ENCODE results near the gene MRPS2.

The MRPS2 gene

DNA sequence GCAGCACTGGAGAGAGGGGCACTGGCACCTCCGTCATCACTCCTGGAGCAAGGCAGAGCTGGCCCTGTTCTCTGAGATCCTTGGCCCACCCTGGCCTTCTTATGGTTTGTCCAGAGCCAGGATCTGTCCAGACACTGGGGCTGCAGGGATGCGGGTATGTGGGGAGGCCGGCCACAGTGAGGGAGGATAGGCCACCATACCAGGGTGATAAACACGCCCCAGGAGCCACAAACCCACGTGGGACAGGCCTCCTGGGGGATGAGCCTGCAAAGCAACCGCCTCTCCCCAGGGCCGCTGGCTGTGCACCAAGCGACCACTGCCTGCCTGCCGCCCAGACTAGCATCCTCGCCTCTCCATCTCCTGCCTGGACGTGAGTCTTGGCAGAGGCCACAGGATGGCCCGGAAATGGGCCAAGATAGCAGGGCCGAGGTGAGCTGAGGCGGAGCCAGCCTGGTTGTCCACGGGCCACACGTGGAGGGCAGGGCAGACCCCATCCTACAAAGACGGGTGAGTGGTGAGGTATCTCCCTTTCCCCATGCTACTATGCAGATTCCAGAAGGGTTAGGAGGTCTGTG is 49.9 kb downstream of the MRPS2 start:
- in situ Hi-C loops (cut with MboI; ENCODE audit: low pct_unique_long_range_greater_than_20kb, low sequenced_read_pairs, unreplicated experiment), result no loop called here
- DNase-seq (ENCODE audit: low spot score), result no peak
- no peak for TF ChIP-seq CTCF (IDR thresholded peaks at IDR 0.05; ENCODE audit: extremely low read depth, insufficient read depth, missing control alignments)

DNA sequence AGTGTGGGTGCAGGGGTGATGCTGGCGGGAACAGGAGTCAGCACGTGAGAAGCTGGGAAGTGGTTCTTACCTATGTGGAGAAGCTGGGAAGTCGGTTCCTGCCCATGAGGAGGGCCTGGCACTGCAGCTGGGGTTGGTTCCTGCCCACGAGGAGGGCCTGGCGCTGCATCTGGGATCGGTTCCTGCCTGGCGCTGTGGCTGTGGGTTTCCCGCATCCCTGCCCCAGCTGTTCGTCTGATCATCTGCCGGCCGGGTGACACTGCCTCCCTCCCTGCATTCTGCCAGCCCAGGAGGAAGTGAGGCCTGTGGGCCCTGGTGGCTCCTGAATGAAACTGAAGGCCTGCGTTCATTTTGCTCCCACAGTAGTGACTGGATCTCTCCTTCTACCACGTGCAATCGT is 50.5 kb downstream of the MRPS2 start:
- DNase-seq (ENCODE audit: low spot score), result no peak
- TF ChIP-seq CTCF (IDR thresholded peaks at IDR 0.05; ENCODE audit: extremely low read depth, insufficient read depth, missing control alignments), result no peak
- in situ Hi-C loops (cut with MboI; ENCODE audit: low pct_unique_long_range_greater_than_20kb, low sequenced_read_pairs, unreplicated experiment), result no loop called here

- in situ Hi-C loops (cut with MboI; ENCODE audit: low pct_unique_long_range_greater_than_20kb, low sequenced_read_pairs, unreplicated experiment), result no loop called here
- no peak for DNase-seq (ENCODE audit: low spot score)
- TF ChIP-seq CTCF (IDR thresholded peaks at IDR 0.05; ENCODE audit: extremely low read depth, insufficient read depth, missing control alignments), result no peak
These were observed 51.0 kb downstream of the MRPS2 start for GRCh38 chr9:135551456-135551855.

DNA sequence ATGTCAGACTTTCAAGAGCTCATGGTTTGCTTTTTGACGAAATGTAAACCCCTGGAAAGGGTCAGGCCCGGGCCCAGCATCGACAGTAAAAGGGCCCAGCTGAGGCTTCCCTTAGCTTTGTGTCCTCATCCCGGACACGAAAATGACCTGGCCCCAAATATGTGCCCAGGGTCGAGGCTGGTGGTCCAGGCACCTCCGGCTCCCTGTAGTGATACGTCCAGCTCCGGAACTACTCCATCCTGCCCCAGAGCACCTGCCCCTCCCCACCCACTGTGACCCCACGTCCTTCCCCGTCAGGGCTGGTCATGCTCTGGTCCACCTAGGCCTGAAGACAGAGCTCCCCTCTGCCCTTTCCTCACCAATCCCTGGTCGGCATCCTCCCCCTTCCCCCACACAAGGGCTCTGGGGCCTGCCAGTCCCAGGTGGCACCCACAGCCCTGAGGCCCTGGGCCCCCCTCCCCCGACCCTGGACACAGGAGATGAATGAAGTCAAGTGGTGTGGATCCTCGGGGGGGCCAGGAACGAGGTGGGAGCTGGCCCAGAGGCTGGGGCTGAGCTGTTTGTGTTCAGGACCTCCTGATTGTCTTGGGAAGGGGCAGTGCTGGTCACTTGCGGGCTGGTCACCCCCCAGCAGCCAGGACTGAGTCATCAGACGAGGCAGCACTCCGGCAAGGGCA is 51.7 kb downstream of the MRPS2 start:
- no peak for TF ChIP-seq CTCF (IDR thresholded peaks at IDR 0.05; ENCODE audit: extremely low read depth, insufficient read depth, missing control alignments)
- DNase-seq (ENCODE audit: low spot score), result no peak
- in situ Hi-C loops (cut with MboI; ENCODE audit: low pct_unique_long_range_greater_than_20kb, low sequenced_read_pairs, unreplicated experiment), result no loop called here

DNA sequence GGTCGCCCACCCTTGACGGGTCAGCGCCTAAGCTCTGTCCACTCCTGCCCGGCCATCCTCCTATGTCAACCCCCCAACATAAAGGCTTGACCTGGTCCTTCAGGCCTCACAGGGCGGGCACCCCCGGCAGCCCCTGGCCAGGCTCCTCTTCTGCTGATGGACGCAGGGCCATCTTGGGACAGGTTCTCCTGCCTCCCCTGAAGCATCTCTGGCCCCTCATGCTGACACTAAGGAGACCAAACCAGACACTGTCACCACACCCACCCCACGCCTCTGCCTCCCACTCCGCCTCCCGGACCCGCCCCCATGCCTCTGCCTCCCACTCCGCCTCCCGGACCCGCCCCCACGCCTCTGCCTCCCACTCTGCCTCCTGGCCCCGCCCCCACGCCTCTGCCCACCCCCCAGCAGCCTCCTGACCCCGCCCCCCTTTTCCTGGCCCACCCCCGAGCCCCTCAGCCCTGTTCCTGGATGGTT is 52.3 kb downstream of the MRPS2 start:
- in situ Hi-C loops (cut with MboI; ENCODE audit: low pct_unique_long_range_greater_than_20kb, low sequenced_read_pairs, unreplicated experiment), result no loop called here
- DNase-seq (ENCODE audit: low spot score), result no peak
- TF ChIP-seq CTCF (IDR thresholded peaks at IDR 0.05; ENCODE audit: extremely low read depth, insufficient read depth, missing control alignments), result no peak

All from GM13977 (cell line).